GM18507 (cell line): ENCODE measurements around the gene MEF2C.

Source experiments
- DNase-seq: peaks from one replicate; pipeline ENCODE4 v3.0.0; 2011; ENCODE audit warnings: low read depth; ENCODE audit not compliant: insufficient read length; ENCODE audit errors: extremely low spot score
- FAIRE-seq: peaks from 2 replicates; lab custom pipeline; 2011; peaks lifted over from hg19 to GRCh38; lab: Jason Lieb, UNC

The MEF2C gene

GRCh38 chr5:88834499-88834898 lies 48.5 kb downstream of the MEF2C start:
- FAIRE-seq, result no peak
- DNase-seq, result no peak

- FAIRE-seq (peak; percentile 73), DNase-seq (no peak)
These were observed 48.9 kb downstream of the MEF2C start for GRCh38 chr5:88834131-88834462.

- DNase-seq, result no peak
- peak; percentile 85 for FAIRE-seq
These were observed 49.4 kb downstream of the MEF2C start for GRCh38 chr5:88833371-88834130.

- DNase-seq, result no peak
- FAIRE-seq, result peak; percentile 75
These were observed 51.2 kb downstream of the MEF2C start for GRCh38 chr5:88831816-88832215.

DNA sequence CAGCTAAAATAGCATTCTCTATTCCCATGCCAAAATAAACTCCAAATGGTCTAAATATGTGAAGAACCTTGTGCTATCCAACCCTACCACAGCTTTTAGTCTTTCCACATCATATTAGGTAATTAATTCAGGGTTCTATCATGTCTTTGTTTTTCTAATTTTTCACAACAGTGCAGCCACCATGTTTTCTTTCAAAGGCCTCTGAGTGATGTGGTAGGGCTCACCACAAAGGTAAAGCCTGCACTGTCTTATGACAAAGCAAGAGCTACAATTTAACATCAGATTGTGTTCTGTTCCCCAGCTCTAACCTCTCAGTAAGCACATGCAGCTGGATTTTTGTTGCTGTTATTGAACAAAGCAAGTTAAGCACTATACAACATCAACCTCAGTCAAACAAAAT lies 52.4 kb downstream of the MEF2C start:
- FAIRE-seq (peak; percentile 89), DNase-seq (no peak)

- FAIRE-seq (peak; percentile 70), DNase-seq (no peak)
These were observed 53.2 kb downstream of the MEF2C start for GRCh38 chr5:88829775-88830174.

DNA sequence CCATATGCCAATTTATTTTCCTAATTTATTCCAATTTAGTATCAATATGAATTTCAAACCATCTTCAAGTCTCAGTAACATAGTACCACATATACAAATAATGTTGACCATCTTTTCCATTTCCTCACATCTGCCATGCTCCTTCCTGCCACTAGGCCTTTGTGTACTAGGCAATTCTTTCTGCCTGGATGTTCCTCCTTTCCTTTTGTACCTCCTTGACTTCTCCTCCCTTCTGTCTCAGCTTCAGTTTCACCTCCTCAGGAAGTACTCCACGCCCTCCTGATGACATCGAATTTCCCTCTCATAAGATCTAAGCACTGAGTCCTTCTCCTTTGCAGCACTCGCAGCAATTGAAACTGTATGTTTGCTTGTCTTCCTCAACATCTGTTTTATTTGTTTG lies 53.9 kb downstream of the MEF2C start:
- no peak for DNase-seq
- FAIRE-seq, result peak; percentile 86

GRCh38 chr5:88827997-88828396 lies 55.0 kb downstream of the MEF2C start:
- no peak for FAIRE-seq

GRCh38 chr5:88826646-88827585 lies 56.1 kb downstream of the MEF2C start:
- FAIRE-seq, result peak; percentile 100
- DNase-seq, result no peak

More at GRCh38 chr5:88827997-88828396, 55.0 kb downstream of the MEF2C start:
- no peak for DNase-seq

- DNase-seq (no peak), FAIRE-seq (peak; percentile 51)
These were observed 57.2 kb downstream of the MEF2C start for GRCh38 chr5:88825584-88826315.

GRCh38 chr5:88824892-88825583 lies 57.9 kb downstream of the MEF2C start:
- DNase-seq, result no peak

DNA sequence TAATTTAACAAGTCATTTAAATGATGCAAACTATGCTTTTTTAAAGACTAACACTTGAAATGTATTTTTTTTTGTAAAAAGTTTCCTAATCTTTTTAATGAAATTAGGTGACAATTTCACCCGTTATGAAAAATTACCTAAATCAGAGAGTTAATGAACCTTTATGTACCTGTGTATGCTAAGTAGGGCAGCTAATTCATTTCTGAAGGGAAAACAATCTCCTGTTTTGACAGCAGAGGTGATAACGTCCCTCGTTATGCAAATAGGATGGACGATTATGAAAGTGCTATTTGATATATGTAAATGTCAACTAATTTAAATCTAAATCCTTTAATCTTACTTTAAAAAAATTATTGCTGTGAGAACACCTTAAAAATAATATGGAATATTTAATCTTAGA lies 58.8 kb downstream of the MEF2C start:
- peak; percentile 21 for FAIRE-seq
- DNase-seq, result no peak

More at GRCh38 chr5:88824892-88825583, 57.9 kb downstream of the MEF2C start:
- peak; percentile 67 for FAIRE-seq

DNA sequence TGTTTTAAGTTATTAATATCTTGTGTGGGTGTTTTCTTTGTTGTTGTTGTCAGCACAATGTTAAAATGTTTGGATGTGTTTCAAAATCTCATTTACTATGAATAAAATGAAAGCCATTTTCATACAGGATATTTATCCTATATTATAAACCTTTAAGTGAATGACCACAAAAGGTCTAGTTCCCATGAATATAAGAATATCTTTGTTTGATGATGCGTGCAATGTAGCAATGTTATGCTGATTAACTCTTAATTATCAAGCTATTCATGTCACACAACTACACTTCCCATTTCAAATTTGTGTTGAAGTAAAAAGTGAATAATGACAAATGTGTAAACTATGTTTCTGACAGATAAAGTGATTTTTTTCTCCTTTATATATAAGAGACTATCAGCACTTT lies 59.8 kb downstream of the MEF2C start:
- no peak for DNase-seq
- FAIRE-seq, result no peak

DNA sequence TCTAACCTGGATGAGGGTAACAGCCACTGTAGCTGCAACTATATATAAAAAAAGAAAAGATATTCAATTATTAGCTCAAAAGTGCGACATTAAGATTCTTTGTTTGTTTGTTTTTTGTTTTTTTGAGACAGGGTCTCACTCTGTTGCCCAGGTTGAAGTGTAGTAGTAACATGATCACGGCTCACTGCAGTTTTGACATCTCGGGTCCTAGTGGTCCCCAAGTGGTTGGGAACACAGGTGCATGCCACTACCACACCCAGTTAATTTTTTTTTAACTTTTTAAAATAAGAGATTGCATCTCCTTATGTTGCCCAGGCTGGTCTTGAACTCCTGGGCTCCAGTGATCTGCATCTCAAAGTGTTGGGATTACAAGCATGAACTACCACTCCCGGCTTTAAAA lies 61.8 kb downstream of the MEF2C start:
- no peak for DNase-seq
- peak; percentile 80 for FAIRE-seq

- peak; percentile 26 for FAIRE-seq
- no peak for DNase-seq
These were observed 62.4 kb downstream of the MEF2C start for GRCh38 chr5:88820581-88820980.

- no peak for DNase-seq
- peak; percentile 75 for FAIRE-seq
These were observed 63.5 kb downstream of the MEF2C start for GRCh38 chr5:88819301-88819999.

DNA sequence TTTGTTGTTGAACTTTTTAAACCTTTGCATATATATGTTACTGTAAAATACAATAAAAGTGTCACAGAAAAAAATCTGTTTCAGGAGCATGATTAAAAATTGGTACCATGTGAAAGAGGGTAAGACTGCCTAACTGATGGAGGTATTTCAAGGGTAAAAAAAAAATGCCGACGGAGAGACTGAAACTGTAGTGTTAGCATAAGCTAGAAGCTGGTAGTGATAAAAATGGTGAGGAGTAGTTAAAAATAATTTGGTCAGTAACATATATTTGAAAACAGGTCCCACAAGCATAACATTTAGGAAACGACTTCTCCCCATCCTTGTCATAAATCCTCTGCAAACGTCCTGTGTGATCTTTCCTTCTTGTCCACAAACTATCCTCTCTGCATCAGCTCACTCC lies 64.7 kb downstream of the MEF2C start:
- FAIRE-seq, result peak; percentile 58
- DNase-seq, result no peak

- DNase-seq (no peak), FAIRE-seq (no peak)
These were observed 66.8 kb downstream of the MEF2C start for GRCh38 chr5:88816195-88816594.
